ENCODE results near the gene BICRAL.

- TF ChIP-seq CTCF (IDR thresholded peaks at IDR 0.05) = no peak
- TF ChIP-seq POLR2A (IDR thresholded peaks at IDR 0.05) = no peak
- no peak for TF ChIP-seq POLR2AphosphoS5 (IDR thresholded peaks at IDR 0.05)
These were observed 63.5 kb downstream of the BICRAL start for GRCh38 chr6:42845327-42845694.

Data from stomach (tissue), 4 donors.